GM21717 (cell line): ENCODE results near the gene HOXB8.

Experiments used
- ATAC-seq: cut with Tn5 transposase; IDR thresholded peaks from one replicate; pipeline ENCODE4 v1.9.1; 2021; ENCODE audit warnings: mild to moderate bottlenecking, moderate library complexity; ENCODE audit not compliant: unreplicated experiment

HOXB8 gene

GRCh38 chr17:48569674-48570324 lies 45.3 kb downstream of the HOXB8 start:
- ATAC-seq, result no peak

GRCh38 chr17:48569240-48569582 lies 45.9 kb downstream of the HOXB8 start:
- ATAC-seq, result no peak

- no peak for ATAC-seq
Observed at GRCh38 chr17:48568499-48569239, 46.4 kb downstream of the HOXB8 start.

- ATAC-seq, result no peak
Observed at GRCh38 chr17:48567646-48568354, 47.3 kb downstream of the HOXB8 start.

GRCh38 chr17:48567209-48567608 lies 47.9 kb downstream of the HOXB8 start:
- no peak for ATAC-seq

- no peak for ATAC-seq
Observed at GRCh38 chr17:48566717-48567116, 48.4 kb downstream of the HOXB8 start.

GRCh38 chr17:48565925-48566710 lies 49.0 kb downstream of the HOXB8 start:
- ATAC-seq, result no peak

GRCh38 chr17:48565022-48565554 lies 50.0 kb downstream of the HOXB8 start:
- no peak for ATAC-seq

GRCh38 chr17:48564188-48565021 lies 50.7 kb downstream of the HOXB8 start:
- no peak for ATAC-seq

- no peak for ATAC-seq
Observed at GRCh38 chr17:48563867-48564187, 51.3 kb downstream of the HOXB8 start.

- ATAC-seq, result no peak
Observed at GRCh38 chr17:48563385-48563838, 51.7 kb downstream of the HOXB8 start.

- no peak for ATAC-seq
Observed at GRCh38 chr17:48562934-48563333, 52.2 kb downstream of the HOXB8 start.
